Thoracic aorta (tissue), 2 donors: Measurements from ENCODE around the gene PIGU. TPM values are rescaled to one million over a fixed set of nuclear protein-coding genes. Genes with fewer than 3 reads are reported as not detected.
A peak's percentile ranks its signal among the peaks of the same experiment; 100 is the strongest.

Experiments used
- ATAC-seq: fragments of 150-250 bp; one replicate; pipeline ENCODE4 v1.8.0; 2017; ENCODE audit warnings: low read depth; ENCODE audit not compliant: insufficient number of reproducible peaks, low FRiP score
- DNase-seq: peaks from one replicate; pipeline ENCODE4 v3.0.0-alpha.2; 2020; ENCODE audit warnings: low spot score
- H3K27ac ChIP-seq, 2 donors: fragments of 200-600 bp; sonication (generic); 1 replicate in 1 of 2; 2 replicates in 1 of 2; pipeline ENCODE4 v1.5.1; 2016; ENCODE audit warnings: mild to moderate bottlenecking in 2 of 2, moderate library complexity in 2 of 2
- H3K27me3 ChIP-seq: fragments of 200-600 bp; sonication (generic); replicated peaks from 2 replicates; pipeline ENCODE4 v1.6.0; 2016; ENCODE audit warnings: mild to moderate bottlenecking; ENCODE audit not compliant: insufficient read depth
- H3K36me3 ChIP-seq: fragments of 200-600 bp; sonication (generic); one replicate; pipeline ENCODE4 v1.5.1; 2016
- H3K4me1 ChIP-seq, 2 donors: fragments of 200-600 bp; sonication (generic); 1 replicate in 1 of 2; 2 replicates in 1 of 2; pipeline versions ENCODE4 v1.5.1 to v1.6.0; 2016; ENCODE audit warnings: low read depth in 2 of 2, mild to moderate bottlenecking in 1 of 2; ENCODE audit not compliant: control insufficient read depth in 1 of 2
- H3K4me3 ChIP-seq: fragments of 200-600 bp; sonication (generic); 2 replicates; pipeline ENCODE4 v1.5.1; 2016; ENCODE audit warnings: mild to moderate bottlenecking
- H3K9me3 ChIP-seq: fragments of 200-600 bp; sonication (generic); 2 replicates; pipeline ENCODE4 v1.5.1; 2016
- total RNA-seq, 2 donors: library from RNA; depleted of rRNA; stranded (reverse); fragments of >200 nt; gene quantifications; one replicate each; pipeline versions ENCODE4 v1.1.0 to v1.2.3, GENCODE V29; 2016
- TF ChIP-seq, protein P1 (sequence below): fragments of 200-600 bp; sonication (generic); IDR thresholded peaks from one replicate; pipeline ENCODE4 v1.5.1; 2019; ENCODE audit warnings: antibody characterized with exemption

Gene PIGU
- total RNA-seq, 2 donors from 2014 or later = 10.2 to 10.4 TPM

DNA sequence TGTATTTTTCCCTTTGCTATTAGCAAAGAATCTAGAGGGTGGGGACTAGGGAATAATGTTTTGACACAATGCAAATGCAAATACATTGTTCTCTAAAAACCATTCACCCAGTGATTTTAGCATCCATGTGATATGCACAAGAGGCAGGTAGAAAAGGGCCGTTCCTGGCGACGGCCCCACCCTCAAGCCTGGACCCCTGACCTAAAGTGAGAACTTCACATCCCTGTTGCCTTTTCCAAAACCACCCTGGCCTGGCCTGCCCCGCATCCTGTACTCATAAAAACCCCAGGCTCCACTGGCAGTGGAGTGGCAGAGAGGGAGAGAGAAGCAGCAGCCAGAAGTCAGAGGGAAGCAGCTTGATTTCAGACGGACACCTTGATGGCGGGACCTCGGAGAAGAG lies 69.8 kb downstream of the PIGU start:
- ATAC-seq (no peak), DNase-seq (no peak)
- H3K4me1 ChIP-seq = peaks cover 0 to 11% of the 10 kb centered on the region in 2 donors
- H3K9me3 ChIP-seq = no peaks in the 10 kb centered on the region
- no peaks in the 10 kb centered on the region for H3K27me3 ChIP-seq
- TF ChIP-seq, protein P1, sequence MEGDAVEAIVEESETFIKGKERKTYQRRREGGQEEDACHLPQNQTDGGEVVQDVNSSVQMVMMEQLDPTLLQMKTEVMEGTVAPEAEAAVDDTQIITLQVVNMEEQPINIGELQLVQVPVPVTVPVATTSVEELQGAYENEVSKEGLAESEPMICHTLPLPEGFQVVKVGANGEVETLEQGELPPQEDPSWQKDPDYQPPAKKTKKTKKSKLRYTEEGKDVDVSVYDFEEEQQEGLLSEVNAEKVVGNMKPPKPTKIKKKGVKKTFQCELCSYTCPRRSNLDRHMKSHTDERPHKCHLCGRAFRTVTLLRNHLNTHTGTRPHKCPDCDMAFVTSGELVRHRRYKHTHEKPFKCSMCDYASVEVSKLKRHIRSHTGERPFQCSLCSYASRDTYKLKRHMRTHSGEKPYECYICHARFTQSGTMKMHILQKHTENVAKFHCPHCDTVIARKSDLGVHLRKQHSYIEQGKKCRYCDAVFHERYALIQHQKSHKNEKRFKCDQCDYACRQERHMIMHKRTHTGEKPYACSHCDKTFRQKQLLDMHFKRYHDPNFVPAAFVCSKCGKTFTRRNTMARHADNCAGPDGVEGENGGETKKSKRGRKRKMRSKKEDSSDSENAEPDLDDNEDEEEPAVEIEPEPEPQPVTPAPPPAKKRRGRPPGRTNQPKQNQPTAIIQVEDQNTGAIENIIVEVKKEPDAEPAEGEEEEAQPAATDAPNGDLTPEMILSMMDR = no peak
- H3K36me3 ChIP-seq = no peaks in the 10 kb centered on the region
- H3K27ac ChIP-seq = no peak overlapping the region
- no peak overlapping the region for H3K4me3 ChIP-seq

DNA sequence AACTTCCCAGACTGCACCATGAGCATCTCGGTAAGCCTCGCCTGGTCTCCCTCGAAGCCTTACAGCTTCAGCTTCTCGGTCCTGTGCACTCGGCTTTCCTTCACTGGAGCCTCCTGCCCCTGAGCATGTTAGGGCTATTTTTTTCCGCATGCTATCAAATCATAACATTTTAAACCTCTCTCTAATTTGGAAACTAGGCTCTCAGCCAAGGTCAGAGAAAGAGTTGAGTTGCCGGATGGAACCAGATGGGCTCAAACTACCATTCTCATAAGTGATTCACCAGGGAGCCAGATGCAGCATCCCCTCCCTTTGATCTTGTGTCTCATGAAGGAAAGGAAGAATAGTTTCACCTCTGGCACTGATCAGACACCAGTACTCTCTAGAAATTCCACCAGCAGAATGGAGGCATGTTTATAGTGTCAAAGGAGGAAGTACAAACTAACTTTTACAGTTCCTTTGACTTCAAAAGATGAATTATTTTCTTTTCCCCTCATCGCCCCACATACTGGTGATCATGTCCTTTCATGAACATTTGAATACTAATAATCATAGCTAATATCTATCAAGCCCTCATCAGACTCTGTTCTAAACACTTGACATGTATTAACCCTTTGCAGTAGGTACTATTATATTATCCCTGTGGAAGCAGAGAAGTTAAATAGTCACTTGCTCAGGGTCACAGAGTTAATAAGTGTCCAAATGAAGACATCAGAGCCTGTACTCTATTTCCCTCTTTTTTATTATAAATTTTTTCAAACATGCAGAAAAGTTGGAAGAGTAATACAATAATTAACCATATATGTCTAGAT lies 71.7 kb downstream of the PIGU start:
- Histone ChIP-seq H3K4me1 (peaks cover 11 to 28% of the 10 kb centered on the region in 2 donors), H3K36me3 (no peaks in the 10 kb centered on the region), H3K9me3 (no peaks in the 10 kb centered on the region), H3K27ac (peak overlapping the region in 1 of 2 donors; percentile 27), H3K27me3 (no peaks in the 10 kb centered on the region), H3K4me3 (no peak overlapping the region)
- TF ChIP-seq, protein P1 = no peak
- DNase-seq = no peak
- ATAC-seq = peak; percentile 7

DNA sequence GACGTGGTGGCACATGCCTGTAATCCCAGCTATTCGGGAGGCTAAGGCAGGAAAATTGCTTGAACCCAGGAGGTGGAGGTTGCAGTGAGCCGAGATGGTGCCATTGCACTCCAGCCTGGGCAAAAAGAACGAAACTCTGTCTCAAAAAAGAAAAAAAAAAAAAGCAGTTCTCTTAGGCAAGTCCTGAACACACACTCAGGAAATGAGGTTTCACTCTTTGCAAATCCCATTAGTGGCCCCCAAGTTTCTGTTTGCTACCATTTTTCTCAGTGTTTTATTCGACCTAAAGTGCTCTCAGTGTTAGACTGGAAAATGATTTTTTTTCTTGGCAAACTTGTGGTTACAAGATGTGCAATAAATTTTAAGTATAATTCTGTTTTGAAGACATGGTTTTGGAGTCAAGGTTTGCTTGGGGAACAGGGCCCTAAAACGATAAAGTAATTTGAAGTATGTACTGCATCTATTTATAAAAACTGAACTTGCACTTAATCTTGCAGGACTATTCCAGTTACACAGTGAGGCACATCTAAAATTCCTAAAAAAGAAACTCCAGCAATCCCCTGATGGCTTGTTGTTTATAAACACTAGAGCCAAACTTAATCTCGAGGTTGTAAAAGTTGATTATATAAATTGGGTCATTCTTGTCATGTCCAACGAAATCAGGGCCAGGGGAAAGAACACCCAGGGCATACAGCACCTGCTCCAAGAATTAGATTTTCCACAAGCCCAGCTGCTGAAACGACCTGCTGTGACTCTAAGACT lies 75.8 kb downstream of the PIGU start:
- Histone ChIP-seq H3K4me1 (peaks cover 13 to 30% of the 10 kb centered on the region in 2 donors), H3K27me3 (no peaks in the 10 kb centered on the region), H3K27ac (peak overlapping the region; percentile 66 to 83), H3K9me3 (no peaks in the 10 kb centered on the region), H3K4me3 (peak overlapping the region; percentile 53), H3K36me3 (no peaks in the 10 kb centered on the region)
- TF ChIP-seq, protein P1 = no peak
- ATAC-seq = peak; percentile 66
- DNase-seq = no peak

DNA sequence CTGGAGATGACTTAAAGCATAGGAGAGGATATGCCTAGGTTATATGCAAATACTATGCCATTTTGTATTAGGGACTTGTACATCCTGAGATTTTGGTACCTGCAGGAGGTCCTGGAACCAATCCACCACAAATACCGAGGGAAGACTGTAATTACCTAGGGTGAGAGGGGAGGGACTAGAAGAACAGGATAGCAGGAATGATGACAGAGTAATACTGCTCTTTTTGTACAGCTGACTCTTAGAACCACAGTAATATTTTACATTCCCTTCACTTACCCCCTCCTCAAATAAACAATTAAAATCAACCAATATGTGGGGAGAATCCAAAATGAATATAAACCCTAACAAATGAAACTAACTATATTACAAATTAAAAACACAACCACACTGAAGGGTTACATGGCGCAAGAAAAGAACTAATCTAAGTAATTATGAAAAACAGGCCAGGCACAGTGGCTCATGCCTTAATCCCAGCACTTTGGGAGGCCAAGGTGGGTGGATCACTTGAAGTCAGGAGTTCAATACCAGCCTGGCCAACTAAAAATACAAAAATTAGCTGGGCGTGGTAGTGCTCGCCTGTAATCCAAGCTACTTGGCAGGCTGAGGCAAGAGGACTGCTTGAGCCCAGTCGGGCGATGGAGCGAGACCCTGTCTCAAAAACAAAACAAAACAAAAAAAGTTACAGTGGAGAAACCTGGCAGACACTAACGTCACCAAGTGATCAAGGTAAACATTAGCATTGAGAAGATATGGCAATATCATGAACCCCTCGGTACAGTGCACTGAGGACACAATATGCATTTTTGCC lies 81.3 kb downstream of the PIGU start:
- Histone ChIP-seq H3K36me3 (no peaks in the 10 kb centered on the region), H3K27ac (no peak overlapping the region), H3K27me3 (no peaks in the 10 kb centered on the region), H3K4me3 (no peak overlapping the region), H3K9me3 (no peaks in the 10 kb centered on the region), H3K4me1 (peaks cover 5 to 6% of the 10 kb centered on the region in 2 donors)
- no peak for DNase-seq
- no peak for ATAC-seq
- TF ChIP-seq, protein P1 = no peak
